Measurements from ENCODE around the gene SNED1.

- TF ChIP-seq POLR2AphosphoS5 (IDR thresholded peaks at IDR 0.05; ENCODE audit: low read depth, low read length) (no peak), REST (IDR thresholded peaks at IDR 0.05; ENCODE audit: insufficient read depth in 1 of 2, low read depth in 2 of 2, low read length in 2 of 2) (no peak), FOXP2 (optimal IDR thresholded peaks at IDR 0.05; ENCODE audit: borderline replicate concordance, extremely low read depth, extremely low read length, insufficient read depth) (no peak), TAF1 (IDR thresholded peaks at IDR 0.05; ENCODE audit: borderline replicate concordance, insufficient read depth, low read length) (no peak)
Measured at GRCh38 chr2:241110089-241110606, 111.7 kb downstream of the SNED1 start.
